GM18505 (cell line): Measurements from ENCODE around the gene GNG12.

Source experiments
- ATAC-seq: cut with Tn5 transposase; IDR thresholded peaks from one replicate; pipeline ENCODE4 v1.9.1; 2021; ENCODE audit not compliant: unreplicated experiment
- POLR2A ChIP-seq: IDR thresholded peaks from 4 replicates; pipeline ENCODE4 v1.6.1; 2011; ENCODE audit warnings: borderline replicate concordance; ENCODE audit not compliant: insufficient read depth, insufficient read length; ENCODE audit errors: extremely low read depth

GNG12 gene

GRCh38 chr1:67791686-67792085 lies 41.6 kb downstream of the GNG12 start:
- TF ChIP-seq POLR2A = no peak
- ATAC-seq = no peak

- no peak for TF ChIP-seq POLR2A
- ATAC-seq = no peak
Measured at GRCh38 chr1:67791261-67791660, 42.0 kb downstream of the GNG12 start.

- TF ChIP-seq POLR2A = no peak
- ATAC-seq = no peak
Measured at GRCh38 chr1:67790201-67790692, 43.0 kb downstream of the GNG12 start.

GRCh38 chr1:67789551-67789950 lies 43.7 kb downstream of the GNG12 start:
- no peak for TF ChIP-seq POLR2A

GRCh38 chr1:67788904-67789303 lies 44.4 kb downstream of the GNG12 start:
- no peak for ATAC-seq
- TF ChIP-seq POLR2A = no peak

More at GRCh38 chr1:67789551-67789950, 43.7 kb downstream of the GNG12 start:
- no peak for ATAC-seq

- TF ChIP-seq POLR2A = no peak
- no peak for ATAC-seq
Measured at GRCh38 chr1:67788238-67788790, 45.0 kb downstream of the GNG12 start.

GRCh38 chr1:67787746-67788145 lies 45.5 kb downstream of the GNG12 start:
- ATAC-seq = no peak
- no peak for TF ChIP-seq POLR2A

GRCh38 chr1:67785847-67786753 lies 47.2 kb downstream of the GNG12 start:
- no peak for TF ChIP-seq POLR2A
- no peak for ATAC-seq

GRCh38 chr1:67784545-67785186 lies 48.6 kb downstream of the GNG12 start:
- TF ChIP-seq POLR2A = no peak
- ATAC-seq = no peak

GRCh38 chr1:67780637-67781036 lies 52.6 kb downstream of the GNG12 start:
- TF ChIP-seq POLR2A = no peak
- ATAC-seq = no peak

GRCh38 chr1:67777440-67777839 lies 55.8 kb downstream of the GNG12 start:
- ATAC-seq = no peak

GRCh38 chr1:67777016-67777415 lies 56.3 kb downstream of the GNG12 start:
- TF ChIP-seq POLR2A = no peak
- ATAC-seq = no peak

More at GRCh38 chr1:67777440-67777839, 55.8 kb downstream of the GNG12 start:
- TF ChIP-seq POLR2A = no peak

- no peak for TF ChIP-seq POLR2A
- no peak for ATAC-seq
Measured at GRCh38 chr1:67773462-67773861, 59.8 kb downstream of the GNG12 start.
